ENCODE results near the gene RIPPLY3.

GRCh38 chr21:37000381-37000780 lies 6.1 kb upstream of the RIPPLY3 start:
- TF ChIP-seq POLR2A (IDR thresholded peaks at IDR 0.05) = no peak
- TF ChIP-seq CTCF (IDR thresholded peaks at IDR 0.05) = no peak
